H1 (cell line): ENCODE results near the gene NKX6-1. TPM values are rescaled to one million over a fixed set of nuclear protein-coding genes. Genes with fewer than 3 reads are reported as not detected.

ENCODE experiments used
- ATF3 ChIP-seq: IDR thresholded peaks from 2 replicates; pipeline ENCODE4 v1.6.1; 2011; ENCODE audit warnings: low read depth, mild to moderate bottlenecking, low read length; ENCODE audit not compliant: insufficient read depth
- CTBP2 ChIP-seq: IDR thresholded peaks from 2 replicates; pipeline ENCODE4 v1.7.0; 2011; ENCODE audit warnings: borderline replicate concordance, mild to moderate bottlenecking, moderate library complexity, mixed read lengths, low read length; ENCODE audit not compliant: insufficient read depth, insufficient read length
- HDAC2 ChIP-seq, 2 experiments: fragments of 300-600 bp in 1 of 2; sonication (generic) in 1 of 2; IDR thresholded peaks; 2 replicates each; pipeline ENCODE4 v1.6.1; 2011 to 2012; ENCODE audit warnings: low read depth in 2 of 2, low read length in 2 of 2, mild to moderate bottlenecking in 2 of 2, moderate library complexity in 2 of 2, borderline replicate concordance in 1 of 2, inconsistent platforms in 1 of 2
- MAFK ChIP-seq: IDR thresholded peaks from 2 replicates; pipeline ENCODE4 v1.6.1; 2012; ENCODE audit warnings: low read depth, mild to moderate bottlenecking, improper control_type of control experiment, low read length
- MAX ChIP-seq: IDR thresholded peaks from 2 replicates; pipeline ENCODE4 v1.6.1; 2012; ENCODE audit warnings: inconsistent platforms
- SIN3A ChIP-seq, 2 experiments: IDR thresholded peaks in 1 of 2; conservative IDR thresholded peaks in 1 of 2; 2 replicates each; pipeline ENCODE4 v1.6.1; 2011 to 2012; ENCODE audit warnings: low read length in 2 of 2, improper control_type of control experiment in 1 of 2, low read depth in 1 of 2, mild to moderate bottlenecking in 1 of 2
- USF2 ChIP-seq: IDR thresholded peaks from 2 replicates; pipeline ENCODE4 v1.6.1; 2011; ENCODE audit warnings: low read length, improper control_type of control experiment
- polyA plus RNA-seq, 7 experiments: library from polyadenylated mRNA; depleted of rRNA in 3 of 7; stranded (reverse) in 5 of 7; unstranded in 2 of 7; fragments of >200 nt in 5 of 7; fragments of 200-250 nt in 2 of 7; gene quantifications; 1 replicate in 5 of 7; 2 replicates in 1 of 7; 4 replicates in 1 of 7; pipeline versions ENCODE4 v1.2.1 to v1.2.3, GENCODE V29; 2011 to 2013; ENCODE audit warnings: missing spikeins in 2 of 7, mixed read lengths in 2 of 7
- total RNA-seq: library from RNA; stranded (reverse); fragmentation: NEBNext Ultra II Directional; extraction: Animal tissue kit (Norgen Biotek cat#: 25700); gene quantifications from 2 replicates; pipeline ENCODE4 v1.2.1, GENCODE V29; 2021

The NKX6-1 gene
- total and polyA plus RNA-seq, 2 of the 8 experiments (the other 6 are each of a cell fraction or from before 2014, with no cell fraction given): 0.03 to 0.45 TPM

- no peak for TF ChIP-seq HDAC2 (IDR thresholded peaks at IDR 0.05; ENCODE audit: borderline replicate concordance in 1 of 2, low read depth in 2 of 2, low read length in 2 of 2)
- TF ChIP-seq CTBP2: no peak
- TF ChIP-seq MAX: no peak
- no peak for TF ChIP-seq USF2
- no peak for TF ChIP-seq MAFK
- TF ChIP-seq SIN3A (conservative IDR thresholded peaks at IDR 0.05 in 1 of 2, IDR thresholded peaks at IDR 0.05 in 1 of 2; ENCODE audit: low read depth in 1 of 2, low read length in 2 of 2): no peak
- no peak for TF ChIP-seq ATF3
Observed at GRCh38 chr4:84480082-84480481, 19.0 kb downstream of the NKX6-1 start (continued).
